Right ventricle myocardium inferior (tissue), 1 donor: ENCODE data around the gene MINDY4. TPM values are rescaled to one million over a fixed set of nuclear protein-coding genes. Genes with fewer than 3 reads are reported as not detected.

Experiments used
- ATAC-seq: fragments of 200-7000 bp; cut with Tn5 transposase; one replicate; pipeline ENCODE4 v1.9.1; 2020; ENCODE audit warnings: mild to moderate bottlenecking, moderate library complexity
- DNase-seq: peaks from one replicate; pipeline ENCODE4 v3.0.0; 2021; ENCODE audit errors: missing footprints
- intact Hi-C: fragments of 100-400 bp; cut with DNase I; formaldehyde crosslinking; loops from one replicate; pipeline ENCODE4 v1.11.0; 2022
- total RNA-seq: library from RNA; stranded (reverse); fragmentation: NEBNext Ultra II Directional; extraction: Animal tissue kit (Norgen Biotek cat#: 25700); gene quantifications from one replicate; pipeline ENCODE4 v1.2.1, GENCODE V29; 2021
- donor health status: DM: no; HTN: yes; CAD: no; lungs with severe emphysema.

Gene MINDY4
- total RNA-seq, 1 donor from 2014 or later = 3.5 TPM

DNA sequence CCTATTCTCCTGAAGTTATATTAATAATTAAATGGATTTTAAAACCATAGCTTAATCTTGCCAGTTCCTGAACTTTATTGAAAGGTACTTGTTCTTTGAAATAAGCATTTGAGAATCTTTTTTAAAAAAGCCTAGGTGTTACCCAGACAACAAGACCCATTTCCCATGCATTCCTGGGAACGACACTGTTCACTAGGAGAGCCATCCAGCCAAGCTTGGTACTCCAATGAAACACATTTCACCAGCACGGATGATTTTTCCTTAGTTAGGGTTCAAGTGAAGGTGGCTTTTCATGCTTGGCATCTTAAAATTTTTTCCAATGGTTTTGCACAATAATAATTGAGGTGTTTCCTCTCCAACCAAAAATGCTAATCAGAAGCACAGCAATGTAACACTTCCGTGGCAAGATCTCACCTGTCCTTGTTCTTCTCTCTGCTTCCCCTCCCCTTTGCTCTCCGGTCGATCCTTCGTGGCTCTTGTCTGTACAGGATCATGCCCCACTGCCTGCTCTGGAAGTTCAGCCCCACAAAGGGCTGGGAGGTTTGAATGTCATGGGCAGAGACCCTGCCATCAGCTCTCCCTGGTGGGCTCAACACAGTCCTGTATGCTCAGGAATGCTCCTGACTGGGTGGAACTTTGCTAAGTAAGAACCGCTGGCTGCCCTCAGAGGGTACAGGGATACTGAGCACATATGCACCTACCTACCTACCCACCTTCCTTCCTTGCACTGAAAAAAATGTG lies 70.8 kb downstream of the MINDY4 start:
- intact Hi-C loops = no loop called here
- ATAC-seq (no peak), DNase-seq (no peak)

DNA sequence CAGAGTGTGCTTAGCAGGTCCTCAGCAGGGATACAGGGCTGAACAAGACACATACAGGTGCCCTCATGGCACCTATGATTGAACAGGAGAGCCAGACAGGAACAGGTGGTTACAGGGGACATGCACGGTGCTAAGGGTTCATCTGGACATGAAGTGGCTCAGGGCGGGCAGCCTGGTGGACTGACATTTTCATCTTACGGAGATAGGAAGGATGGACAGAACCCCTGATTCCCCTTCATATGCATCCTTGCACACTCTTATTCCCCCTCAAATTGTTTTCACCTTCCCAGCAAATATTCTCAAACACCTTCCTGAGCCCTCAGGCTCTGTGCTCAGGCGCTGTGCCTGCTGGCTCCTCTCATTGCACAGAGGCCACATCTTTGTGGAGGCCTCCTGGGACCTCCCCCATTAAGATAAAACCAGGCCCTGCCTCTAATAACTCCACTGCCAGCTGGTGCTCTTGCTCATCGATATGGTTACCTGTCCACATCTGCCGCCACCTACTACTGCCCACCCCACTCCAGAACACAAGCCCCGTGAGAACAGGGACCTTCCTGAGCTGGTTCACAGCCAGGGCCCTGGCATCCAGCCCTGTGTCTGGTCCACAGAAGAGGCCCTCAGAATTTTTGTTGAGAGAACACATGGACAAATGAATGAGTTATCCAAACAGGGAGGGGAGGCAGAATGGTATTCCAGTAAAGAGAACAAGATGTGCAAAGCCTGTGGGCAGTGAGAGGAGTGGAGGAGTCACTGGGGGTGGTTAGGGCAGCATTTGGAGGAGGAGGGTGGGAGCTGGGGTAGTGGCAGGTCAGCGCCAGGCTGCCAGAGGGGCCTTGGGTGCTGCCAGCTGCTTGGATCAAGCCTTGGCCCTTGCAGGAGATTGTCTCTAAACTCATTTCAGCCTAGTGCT lies 71.6 kb downstream of the MINDY4 start:
- ATAC-seq = peak; percentile 26

DNA sequence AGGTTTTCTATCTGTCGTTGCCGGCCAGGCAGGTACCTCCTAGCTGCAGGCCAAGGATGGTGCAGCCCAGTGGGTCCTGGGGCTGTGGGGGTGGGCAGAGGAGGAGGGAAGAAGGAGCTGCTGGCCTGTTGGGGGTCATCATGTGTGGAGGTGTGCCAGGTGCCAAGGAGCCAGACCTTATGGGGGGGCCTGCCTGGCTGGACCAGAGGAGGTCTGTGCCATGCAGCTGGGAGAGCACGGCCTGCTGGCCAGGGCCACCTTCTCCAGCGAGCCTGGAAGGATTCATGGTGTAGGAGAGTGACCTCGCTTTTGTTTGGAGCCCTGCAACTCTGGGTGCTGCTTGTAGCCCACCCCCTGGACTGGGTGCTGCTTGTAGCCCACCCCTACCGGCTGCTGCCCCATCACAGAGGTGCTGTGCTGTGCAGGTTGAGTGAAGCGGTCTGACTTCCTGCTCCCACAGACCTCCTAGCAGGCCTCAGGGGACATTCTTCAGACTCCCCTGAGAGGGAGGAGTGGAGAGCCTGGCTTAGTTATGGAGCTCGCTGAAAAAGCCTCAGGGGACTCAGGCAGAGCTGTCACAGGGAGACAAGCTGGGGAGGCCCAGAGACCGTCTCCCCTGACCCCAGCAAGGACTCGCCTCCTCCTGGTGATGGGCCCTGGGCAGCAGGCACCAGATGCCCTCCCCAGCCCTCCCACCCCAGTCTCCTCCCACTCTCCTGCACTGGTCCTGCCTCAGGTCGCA lies 72.7 kb downstream of the MINDY4 start:
- DNase-seq (no peak), ATAC-seq (no peak)
- intact Hi-C loops = no loop called here

More for the DNA sequence above, 71.6 kb downstream of the MINDY4 start:
- DNase-seq = no peak
- intact Hi-C loops = no loop called here

DNA sequence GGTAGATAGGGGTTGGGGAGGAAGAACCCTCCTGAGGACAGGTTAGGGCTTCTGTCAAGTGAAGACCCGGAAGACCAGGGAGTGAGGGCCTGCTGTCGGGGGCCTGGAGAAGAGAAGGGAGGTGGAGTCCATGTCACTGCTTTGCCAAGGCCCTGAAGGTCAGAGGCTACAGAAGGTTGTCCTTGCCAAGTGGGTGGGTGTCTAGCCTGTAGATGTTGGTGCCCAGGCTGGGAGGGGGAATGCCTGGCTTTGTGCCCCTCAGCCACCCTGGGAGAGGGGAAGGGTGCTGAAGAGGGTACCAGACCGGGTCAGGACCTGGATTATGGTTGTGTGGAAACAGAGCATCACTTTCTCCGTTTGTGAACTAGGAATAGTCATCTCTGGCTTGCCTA lies 73.3 kb downstream of the MINDY4 start:
- intact Hi-C loops = no loop called here

DNA sequence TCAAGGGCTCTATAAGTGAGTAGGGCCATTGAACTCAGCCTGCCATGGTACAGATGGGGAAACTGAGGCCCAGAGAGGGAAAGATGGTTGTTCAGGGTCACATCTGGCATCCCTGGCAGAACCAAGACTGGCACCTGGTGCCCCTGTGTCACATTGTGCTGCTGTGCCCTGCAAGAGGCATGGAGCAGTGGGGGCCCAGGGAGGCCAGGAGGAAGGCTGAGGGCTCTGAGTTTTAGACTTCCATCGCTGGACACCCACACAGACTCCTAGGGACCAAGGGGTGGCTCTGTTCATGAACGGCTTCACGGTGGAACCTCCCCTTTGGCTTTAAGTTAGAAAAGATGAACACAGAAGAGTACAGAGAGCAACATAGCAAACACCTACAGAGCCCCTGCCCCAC lies 73.7 kb downstream of the MINDY4 start:
- ATAC-seq (no peak), DNase-seq (no peak)
- intact Hi-C loops = no loop called here

More for the DNA sequence above, 73.3 kb downstream of the MINDY4 start:
- no peak for ATAC-seq
- DNase-seq = no peak

DNA sequence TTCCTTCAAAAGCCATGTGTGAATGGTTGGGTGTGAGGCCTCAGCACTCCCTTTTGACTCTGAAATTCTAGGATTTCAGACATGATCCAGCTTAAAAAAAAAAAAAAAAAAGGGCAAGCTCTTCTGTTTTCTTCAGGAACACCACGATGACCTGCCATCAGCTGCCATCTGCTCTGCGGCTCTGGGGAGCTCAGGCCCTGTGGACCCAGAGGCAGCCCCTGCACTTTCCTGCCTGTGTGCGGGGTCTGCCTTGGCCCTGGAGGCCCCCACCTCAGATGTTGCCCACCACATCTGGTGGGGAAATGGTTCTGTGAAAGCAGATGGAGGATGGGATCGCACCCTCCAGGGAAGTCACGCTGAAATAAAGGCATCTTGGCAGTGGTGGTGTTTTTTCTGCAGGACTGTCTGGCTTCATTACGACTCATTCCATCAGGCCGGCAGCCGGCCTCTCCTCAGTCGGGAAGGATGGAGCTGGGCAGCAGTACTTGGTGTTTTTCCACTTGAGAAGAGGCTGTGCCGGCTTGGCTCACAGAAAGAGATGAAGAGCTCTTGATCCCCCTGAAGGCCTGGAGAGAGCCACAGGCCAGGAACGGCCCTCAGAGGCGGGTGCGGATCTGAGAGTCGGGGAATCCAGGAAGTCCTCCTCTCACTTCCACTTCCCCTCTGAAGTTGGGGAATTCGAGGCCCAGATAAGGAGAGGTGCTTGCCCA lies 74.4 kb downstream of the MINDY4 start:
- ATAC-seq (peak; percentile 74), DNase-seq (peak; percentile 77)
- intact Hi-C loops = no loop called here

DNA sequence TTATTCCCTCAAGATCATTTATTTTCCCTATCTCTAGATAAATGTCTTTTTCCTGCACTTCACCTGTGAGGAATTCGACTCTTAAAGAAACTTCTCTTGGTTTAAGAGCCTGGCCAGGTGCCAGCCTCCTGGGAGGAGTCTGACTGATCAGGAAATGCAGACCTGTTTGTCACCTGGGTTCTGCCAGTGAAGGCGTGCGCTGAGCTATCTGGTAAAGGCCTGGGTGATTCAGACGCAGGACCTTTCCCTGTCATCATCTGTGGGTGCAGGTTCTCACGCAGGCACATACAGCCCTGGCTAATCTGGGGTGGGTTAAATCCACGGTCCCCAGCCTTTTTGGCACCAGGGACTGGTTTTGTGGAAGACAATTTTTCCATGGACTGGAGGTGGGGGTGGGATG lies 75.2 kb downstream of the MINDY4 start:
- DNase-seq = no peak
- intact Hi-C loops = no loop called here
- ATAC-seq = no peak

DNA sequence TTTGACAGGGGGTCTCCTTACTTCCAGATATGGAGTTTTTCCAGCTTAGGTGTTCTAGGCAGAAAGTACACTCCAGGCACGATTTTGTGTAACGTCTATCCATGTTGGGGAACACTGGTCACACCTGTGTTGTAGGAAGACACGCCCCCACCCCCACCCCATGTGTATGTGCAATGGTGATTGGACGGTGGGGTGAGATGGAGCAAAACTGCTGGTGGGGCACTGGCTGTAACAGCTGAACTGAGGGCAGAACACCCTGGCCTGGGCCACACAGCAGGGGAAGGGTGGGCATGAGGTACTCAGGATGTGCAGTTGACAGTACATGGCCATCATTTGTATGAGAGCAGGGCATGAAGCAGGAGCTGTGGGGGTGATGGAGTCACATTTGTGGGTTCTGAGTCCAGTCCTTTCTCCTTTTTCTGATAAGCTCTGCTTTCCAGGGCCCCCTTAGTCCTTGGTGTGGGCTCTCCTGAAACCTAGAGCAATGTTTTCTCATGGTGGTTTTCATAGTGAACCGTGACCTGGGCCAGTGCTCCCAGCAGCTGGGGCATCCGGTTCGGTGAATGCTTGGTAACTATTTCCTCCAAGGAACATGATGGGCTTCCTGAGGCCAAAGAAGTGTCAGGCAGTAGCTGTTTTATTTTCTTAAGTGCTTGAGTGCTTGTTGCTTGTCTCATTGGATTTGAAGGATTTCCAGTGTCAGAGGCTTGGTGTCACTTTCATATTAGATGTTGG lies 77.1 kb downstream of the MINDY4 start:
- intact Hi-C loops = no loop called here
- DNase-seq = no peak
- ATAC-seq = no peak

DNA sequence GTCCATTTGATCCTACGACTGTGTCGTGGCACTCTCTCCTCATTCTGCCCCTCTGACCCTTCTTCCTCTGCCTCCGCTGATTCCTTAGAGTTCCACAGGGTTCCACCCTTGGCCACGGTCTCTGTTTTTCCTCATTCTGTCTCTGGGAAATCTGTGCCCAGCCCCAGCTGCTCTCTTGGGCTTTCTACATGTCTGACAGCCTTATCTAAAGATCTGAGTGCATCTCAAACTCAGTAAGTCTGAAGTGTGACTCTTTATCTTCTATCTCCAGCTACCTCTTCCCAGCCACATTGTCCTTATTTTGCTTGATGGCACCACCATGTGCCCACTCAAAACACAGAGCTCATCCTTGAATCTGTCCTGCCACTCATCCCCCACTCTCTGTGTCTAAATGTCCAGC lies 78.3 kb downstream of the MINDY4 start:
- DNase-seq (no peak), ATAC-seq (no peak)
- intact Hi-C loops = no loop called here

DNA sequence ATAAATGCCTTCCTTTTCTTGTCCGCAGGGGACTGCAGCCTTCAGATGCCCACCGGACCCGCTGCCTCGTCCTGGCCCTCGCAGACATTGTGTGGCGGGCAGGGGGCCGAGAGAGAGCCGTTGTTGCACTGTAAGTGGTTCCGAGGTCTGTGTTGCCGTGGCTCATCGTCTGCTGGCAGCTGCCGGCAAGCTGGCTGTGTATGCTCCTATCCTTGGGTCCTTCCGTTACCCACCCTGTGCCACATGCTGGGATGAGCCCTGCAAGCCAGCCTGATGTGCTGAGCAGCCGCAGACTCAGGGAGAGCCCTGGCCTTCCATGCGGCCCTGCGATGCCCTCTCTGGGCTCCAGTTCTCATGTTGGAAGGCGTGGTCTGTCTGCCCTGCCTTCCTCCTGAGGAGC lies 79.2 kb downstream of the MINDY4 start:
- ATAC-seq (no peak), DNase-seq (no peak)
- intact Hi-C loops = no loop called here

DNA sequence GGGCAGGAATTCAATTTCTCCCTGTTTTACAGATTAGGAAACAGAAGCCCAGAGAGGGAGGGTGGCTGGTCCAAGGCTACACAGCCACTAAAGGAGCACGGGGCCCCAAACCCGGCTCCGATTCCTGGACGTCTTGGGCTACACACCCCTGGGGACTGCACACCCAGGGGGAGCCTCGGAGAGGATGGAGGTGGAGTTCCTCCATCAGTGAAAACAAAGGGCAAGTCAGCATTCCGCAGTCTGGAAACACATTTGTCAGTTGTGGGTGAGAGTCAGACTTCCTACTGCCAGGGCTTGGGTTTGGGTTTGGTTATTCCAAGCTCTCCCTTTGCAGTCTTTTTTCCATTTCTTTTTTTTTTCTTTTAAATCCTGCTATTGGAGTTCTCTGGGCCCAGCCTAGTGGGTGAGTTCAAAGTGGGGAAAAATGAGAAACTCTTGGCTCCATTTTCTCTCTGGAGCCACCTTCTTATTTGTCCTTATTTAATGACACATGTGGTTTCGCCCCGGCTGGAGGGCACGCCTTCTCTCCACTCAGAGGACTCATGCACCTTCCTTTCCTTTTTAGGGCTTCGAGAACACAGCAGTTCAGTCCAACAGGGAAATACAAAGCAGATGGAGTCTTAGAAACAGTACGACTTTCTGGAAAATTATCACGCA lies 80.6 kb downstream of the MINDY4 start:
- intact Hi-C loops = no loop called here
- DNase-seq (no peak), ATAC-seq (no peak)

DNA sequence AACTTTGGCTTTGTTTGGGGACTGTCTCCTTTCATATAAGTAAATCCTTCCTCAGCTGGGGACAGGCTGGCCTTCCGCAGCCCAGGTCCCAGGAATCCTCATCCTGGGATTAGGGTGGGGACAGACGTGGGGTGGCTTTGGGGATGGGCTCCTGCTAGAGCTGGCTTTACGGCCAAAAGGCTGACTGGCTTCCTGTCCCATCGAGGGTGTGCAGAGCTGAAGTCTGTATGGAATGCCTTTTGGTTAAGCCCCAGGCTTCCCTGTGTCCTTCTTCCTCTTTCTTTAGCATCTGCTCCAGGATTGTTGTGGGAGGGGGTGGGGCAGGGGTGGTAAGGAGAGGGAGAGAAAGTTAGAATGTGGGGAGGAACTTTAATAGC lies 81.1 kb downstream of the MINDY4 start:
- DNase-seq (no peak), ATAC-seq (no peak)
- intact Hi-C loops = no loop called here

DNA sequence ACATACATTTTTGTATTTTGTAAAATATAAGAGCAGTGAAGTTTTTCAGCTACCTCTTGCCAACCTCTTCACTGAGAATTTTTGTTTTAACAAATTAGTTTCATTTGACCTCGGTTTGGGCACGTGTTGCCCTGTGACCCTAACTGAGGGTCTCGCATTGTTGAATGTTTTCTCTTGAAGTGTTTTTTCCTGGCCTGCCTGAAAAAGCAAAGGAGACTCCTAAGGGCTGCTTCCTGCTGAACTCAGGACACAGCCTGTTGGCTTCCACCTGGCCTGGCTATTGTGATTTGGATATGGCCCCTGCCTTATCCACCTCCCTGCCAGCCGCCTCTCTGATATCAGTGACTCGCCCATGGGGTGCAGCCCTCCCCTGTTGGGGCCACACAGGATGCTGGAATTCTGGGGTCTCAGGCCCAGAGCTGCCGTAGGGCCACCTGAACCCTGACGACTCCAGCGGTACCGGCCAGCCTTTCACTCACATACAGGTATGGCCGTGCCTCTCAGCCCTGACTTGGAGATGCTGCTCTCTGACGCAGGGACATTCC lies 81.6 kb downstream of the MINDY4 start:
- intact Hi-C loops = no loop called here
- DNase-seq = no peak
- ATAC-seq = no peak

DNA sequence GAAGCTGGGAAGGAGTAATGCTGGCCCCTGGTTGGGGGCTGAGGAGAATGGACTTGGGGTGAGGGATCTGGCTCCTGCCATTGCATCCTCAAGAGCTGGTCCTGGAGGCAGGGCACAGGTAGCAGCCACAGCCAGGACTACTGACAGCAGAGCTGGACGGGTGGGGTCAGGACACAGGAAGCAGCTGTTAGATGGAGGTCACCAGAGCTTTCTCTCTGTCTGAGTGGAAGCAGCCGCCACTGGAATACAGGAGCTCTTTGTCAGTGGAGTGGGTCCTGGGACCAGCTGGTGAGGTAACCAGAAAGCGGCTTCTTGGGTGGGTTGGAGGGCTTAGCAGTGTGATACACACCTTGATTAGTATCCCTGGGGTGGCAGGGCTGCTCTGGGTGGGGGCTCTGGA lies 82.4 kb downstream of the MINDY4 start:
- DNase-seq (no peak), ATAC-seq (no peak)
- intact Hi-C loops = no loop called here

DNA sequence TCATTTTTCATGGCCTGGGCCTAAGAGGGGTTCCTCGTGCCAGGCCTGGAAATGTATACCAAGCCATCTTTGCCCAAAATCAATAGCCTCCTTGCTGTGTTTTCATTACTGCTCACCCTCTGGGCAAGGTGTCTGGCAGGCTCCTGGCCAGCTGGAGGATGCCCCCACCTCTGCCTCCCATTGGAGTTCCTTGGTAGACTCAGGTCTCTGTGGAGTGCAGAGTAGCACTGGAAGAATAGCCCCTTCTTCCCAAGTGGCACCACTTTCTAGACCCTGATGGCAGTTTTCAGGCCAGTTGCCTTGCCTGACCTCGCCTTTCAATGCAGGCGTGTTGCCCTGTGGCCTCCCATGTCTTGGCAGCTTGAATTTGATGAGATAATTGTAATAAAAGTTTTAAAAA lies 84.7 kb downstream of the MINDY4 start:
- DNase-seq = no peak
- ATAC-seq = no peak
- intact Hi-C loops = no loop called here

DNA sequence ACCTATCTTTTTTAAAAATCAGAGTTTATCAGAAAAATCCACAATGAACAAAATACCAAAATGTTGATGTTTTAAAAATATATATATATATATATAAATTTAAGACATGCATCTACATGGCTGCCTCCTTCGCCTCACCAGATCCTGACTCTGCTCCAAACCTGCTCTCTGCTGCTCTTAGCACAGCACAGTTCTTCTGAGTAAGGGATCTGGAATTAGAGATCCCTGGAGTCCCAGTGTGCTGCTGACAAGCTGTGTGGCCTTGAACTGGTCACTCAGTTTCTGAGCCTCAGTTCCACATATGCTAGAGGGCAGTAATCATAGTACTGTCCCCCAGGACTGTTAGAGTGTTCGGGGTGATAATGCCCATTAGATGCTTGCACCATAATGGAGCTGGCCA lies 87.4 kb downstream of the MINDY4 start:
- ATAC-seq = no peak
- intact Hi-C loops = no loop called here
- DNase-seq = no peak

DNA sequence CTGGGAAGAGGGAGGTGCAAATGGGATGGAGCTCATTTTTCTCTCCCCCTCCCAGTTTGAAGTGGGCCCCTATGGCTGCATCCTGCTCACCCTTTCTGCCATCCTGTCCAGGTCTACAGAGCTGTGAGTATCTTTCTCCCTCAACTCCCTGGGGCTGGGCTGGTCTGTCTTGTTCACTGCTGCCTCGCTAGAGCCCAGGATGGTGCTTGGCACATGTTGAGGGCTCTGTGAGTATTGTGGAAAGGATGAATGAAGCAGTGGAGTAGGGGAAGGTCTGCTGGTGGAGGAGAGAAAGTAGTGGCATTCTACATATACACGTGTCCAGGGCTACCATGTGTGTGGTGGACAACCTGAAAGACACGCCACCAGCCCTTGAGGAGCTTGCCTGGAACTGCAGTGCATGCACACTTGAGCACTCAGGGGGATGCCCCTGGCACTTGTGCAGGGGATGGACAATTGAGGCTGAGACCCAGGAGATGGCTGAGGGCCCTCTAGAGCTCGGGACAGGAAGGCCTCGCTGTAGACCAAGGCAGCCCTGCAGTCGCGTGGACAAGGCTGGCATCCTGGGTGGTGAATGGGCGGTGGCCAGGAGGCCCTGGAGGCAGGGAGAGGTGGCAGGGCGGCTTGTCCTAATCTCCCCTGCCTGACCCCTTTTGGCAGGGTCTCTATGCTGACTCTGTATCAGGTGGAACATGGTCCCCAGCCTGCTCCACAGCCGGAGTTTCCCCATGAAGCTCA lies 88.2 kb downstream of the MINDY4 start:
- ATAC-seq = no peak
- intact Hi-C loops = no loop called here
- DNase-seq = no peak
